WTC11 (cell line): ENCODE results near the gene IPPK.

Experiments
- CTCF ChIP-seq: fragments of 200-600 bp; IDR thresholded peaks from 2 replicates; pipeline ENCODE4 v1.8.0; 2022; ENCODE audit warnings: antibody characterized with exemption
- PRDM15 ChIP-seq: sonication (generic); formaldehyde crosslinking; IDR thresholded peaks from 2 replicates; pipeline ENCODE4 v1.8.0; 2022; ENCODE audit warnings: missing genetic modification reagents
- SMAD3 ChIP-seq: sonication (generic); formaldehyde crosslinking; IDR thresholded peaks from 2 replicates; pipeline ENCODE4 v1.8.0; 2022; ENCODE audit warnings: missing genetic modification reagents, mild to moderate bottlenecking, borderline replicate concordance

GRCh38 chr9:92685022-92685421 is 15.1 kb upstream of the IPPK start:
- TF ChIP-seq CTCF (no peak), SMAD3 (no peak), PRDM15 (CRISPR knock-in tag) (no peak)
